HCT116 (cell line): Measurements from ENCODE around the gene STK24. TPM values are rescaled to one million over a fixed set of nuclear protein-coding genes. Genes with fewer than 3 reads are reported as not detected.

Experiments used
- ATAC-seq: fragments of 200-7000 bp; cut with Tn5 transposase; 2 replicates; pipeline ENCODE4 v1.9.1; 2020; ENCODE audit warnings: mild to moderate bottlenecking, moderate library complexity
- BruUV-seq: library from RNA; stranded (reverse); fragments of 400-500 nt; replicated peaks from 2 replicates; lab custom pipeline; 2021; lab: Mats Ljungman, UMichigan
- CTCF ChIA-PET: fragments of 300-600 bp; sonication (Branson Sonifier 250); formaldehyde crosslinking; loops from one replicate; lab custom pipeline; 2021; ENCODE audit warnings: antibody characterized with exemption; lab: Charles Lee
- POLR2A ChIA-PET: fragments of 300-600, 350-600 bp; sonication (Branson Sonifier 250); formaldehyde crosslinking; loops from one replicate; lab custom pipeline; 2021; ENCODE audit warnings: antibody characterized with exemption; lab: Charles Lee
- RAD21 ChIA-PET, 2 experiments: fragments of 300-600 bp; sonication (Branson Sonifier 250); formaldehyde crosslinking; loops; one replicate each; lab custom pipeline; 2023; ENCODE audit warnings: low total read pairs in 2 of 2; ENCODE audit not compliant: uncharacterized antibody in 2 of 2, unreplicated experiment in 2 of 2, low non-redundant PET in 1 of 2; lab: Charles Lee
- DNase-seq: peaks from one replicate; pipeline ENCODE4 v3.0.0-alpha.2; 2010; ENCODE audit warnings: low read depth, low spot score
- H2AFZ ChIP-seq: fragments of 200-600 bp; shearing (Covaris generic), sonication (generic); 2 replicates; pipeline ENCODE4 v1.6.1; 2017; ENCODE audit warnings: low read depth, mixed run types, mixed read lengths, antibody characterized with exemption, low read length; ENCODE audit not compliant: poor library complexity, severe bottlenecking
- H3K27ac ChIP-seq: 2 replicates; pipeline ENCODE4 v1.5.1; 2012; ENCODE audit warnings: low read depth, low read length
- H3K27me3 ChIP-seq: fragments of 200-600 bp; sonication (generic); 2 replicates; pipeline ENCODE4 v1.6.1; 2016; ENCODE audit warnings: mixed run types, low read length, mixed read lengths; ENCODE audit not compliant: insufficient read depth
- H3K36me3 ChIP-seq, 2 experiments: fragments of 200-500 bp in 1 of 2; fragments of 200-600 bp in 1 of 2; sonication (Bioruptor generic) in 1 of 2; sonication (generic) in 1 of 2; 2 replicates each; pipeline versions ENCODE4 v1.5.1 to v1.6.1; 2014 to 2016; ENCODE audit warnings: low read length in 2 of 2, inconsistent platforms in 1 of 2, mixed read lengths in 1 of 2, mixed run types in 1 of 2; ENCODE audit not compliant: insufficient read depth in 2 of 2, control insufficient read depth in 1 of 2
- H3K4me1 ChIP-seq, 2 experiments: fragments of 200-600 bp in 1 of 2; sonication (generic) in 1 of 2; 2 replicates each; pipeline versions ENCODE4 v1.5.1 to v1.6.1; 2012 to 2017; ENCODE audit warnings: low read length in 2 of 2, inconsistent platforms in 1 of 2, mild to moderate bottlenecking in 1 of 2, mixed read lengths in 1 of 2, mixed run types in 1 of 2, moderate library complexity in 1 of 2; ENCODE audit not compliant: insufficient read depth in 2 of 2, control insufficient read depth in 1 of 2
- H3K4me2 ChIP-seq: fragments of 200-600 bp; sonication (generic); 2 replicates; pipeline ENCODE4 v1.6.1; 2017; ENCODE audit warnings: mixed run types, low read length, mixed read lengths
- H3K4me3 ChIP-seq, 2 experiments: fragments of 200-600 bp in 1 of 2; sonication (generic) in 1 of 2; replicated peaks in 1 of 2; 2 replicates each; pipeline ENCODE4 v1.5.1; 2011 to 2016; ENCODE audit warnings: low read length in 2 of 2, control low read depth in 1 of 2, low read depth in 1 of 2, mild to moderate bottlenecking in 1 of 2, mixed read lengths in 1 of 2, mixed run types in 1 of 2
- H3K79me2 ChIP-seq: fragments of 200-600 bp; sonication (generic); 2 replicates; pipeline ENCODE4 v1.6.1; 2017; ENCODE audit warnings: mild to moderate bottlenecking, mixed run types, low read length, moderate library complexity, mixed read lengths; ENCODE audit not compliant: insufficient read depth
- H3K9ac ChIP-seq: fragments of 200-600 bp; sonication (generic); 2 replicates; pipeline ENCODE4 v1.6.1; 2016; ENCODE audit warnings: low read length, mixed read lengths
- H3K9me2 ChIP-seq: fragments of 200-600 bp; sonication (generic), shearing (Covaris generic); 2 replicates; pipeline ENCODE4 v1.6.1; 2017; ENCODE audit warnings: mixed run types, mild to moderate bottlenecking, moderate library complexity; ENCODE audit not compliant: insufficient read depth
- H3K9me3 ChIP-seq, 2 experiments: fragments of 200-500 bp in 1 of 2; fragments of 200-600 bp in 1 of 2; sonication (Bioruptor generic) in 1 of 2; sonication (generic) in 1 of 2; 2 replicates each; pipeline ENCODE4 v1.6.1; 2014 to 2017; ENCODE audit warnings: low read length in 2 of 2, mixed read lengths in 2 of 2, inconsistent platforms in 1 of 2, low read depth in 1 of 2, mild to moderate bottlenecking in 1 of 2, mixed run types in 1 of 2, moderate library complexity in 1 of 2; ENCODE audit not compliant: control insufficient read depth in 1 of 2, insufficient read depth in 1 of 2
- H4K20me1 ChIP-seq: fragments of 200-600 bp; sonication (generic), shearing (Covaris generic); 2 replicates; pipeline ENCODE4 v1.6.1; 2017; ENCODE audit warnings: mixed run types, mild to moderate bottlenecking, moderate library complexity; ENCODE audit not compliant: insufficient read depth
- ATF3 ChIP-seq: IDR thresholded peaks from 2 replicates; pipeline ENCODE4 v1.6.1; 2012
- CTCF ChIP-seq, 3 experiments: fragments of 200-600 bp in 1 of 3; sonication (generic) in 1 of 3; IDR thresholded peaks in 2 of 3; conservative IDR thresholded peaks in 1 of 3; 2 replicates each; pipeline ENCODE4 v1.5.1; 2012 to 2017; ENCODE audit warnings: low read depth in 2 of 3, low read length in 2 of 3, antibody characterized with exemption in 1 of 3, borderline replicate concordance in 1 of 3, control low read depth in 1 of 3, mild to moderate bottlenecking in 1 of 3, mixed read lengths in 1 of 3, mixed run types in 1 of 3, moderate library complexity in 1 of 3; ENCODE audit not compliant: insufficient read depth in 1 of 3
- JUND ChIP-seq: IDR thresholded peaks from 2 replicates; pipeline ENCODE4 v1.6.1; 2012
- MAX ChIP-seq: IDR thresholded peaks from 2 replicates; pipeline ENCODE4 v1.6.1; 2012
- POLR2AphosphoS5 ChIP-seq: IDR thresholded peaks from 2 replicates; pipeline ENCODE4 v1.6.1; 2011; ENCODE audit warnings: mild to moderate bottlenecking, low read depth, low read length, moderate library complexity
- RAD21 ChIP-seq: IDR thresholded peaks from 2 replicates; pipeline ENCODE4 v1.6.1; 2012; ENCODE audit warnings: low read depth, mild to moderate bottlenecking
- REST ChIP-seq: IDR thresholded peaks from 2 replicates; pipeline ENCODE4 v1.6.1; 2012; ENCODE audit warnings: low read depth
- SIN3A ChIP-seq: IDR thresholded peaks from 2 replicates; pipeline ENCODE4 v1.6.1; 2012; ENCODE audit warnings: low read depth
- SP1 ChIP-seq: IDR thresholded peaks from 2 replicates; pipeline ENCODE4 v1.6.1; 2012; ENCODE audit warnings: low read depth
- SRF ChIP-seq: IDR thresholded peaks from 2 replicates; pipeline ENCODE4 v1.6.1; 2012; ENCODE audit warnings: low read depth
- TCF7L2 ChIP-seq: IDR thresholded peaks from 2 replicates; pipeline ENCODE4 v1.7.0; 2011; ENCODE audit warnings: borderline replicate concordance, inconsistent platforms; ENCODE audit not compliant: insufficient read depth, insufficient read length; ENCODE audit errors: extremely low read depth
- YY1 ChIP-seq: IDR thresholded peaks from 2 replicates; pipeline ENCODE4 v1.6.1; 2011; ENCODE audit warnings: low read length, low read depth, moderate library complexity, mild to moderate bottlenecking; ENCODE audit not compliant: insufficient replicate concordance; ENCODE audit errors: extremely low read depth
- ZFX ChIP-seq: fragments of 450-650 bp; IDR thresholded peaks from 2 replicates; pipeline ENCODE4 v1.6.1; 2017
- intact Hi-C: fragments of 100-400 bp; cut with micrococcal nuclease; formaldehyde crosslinking; loops from 2 replicates; pipeline ENCODE4 v1.10.0; 2022
- total RNA-seq: library from RNA; stranded (reverse); gene quantifications from one replicate; pipeline ENCODE4 v1.2.1, GENCODE V29; 2021; ENCODE audit not compliant: unreplicated experiment

Gene STK24
- total RNA-seq, 1 experiment from 2014 or later = 137 TPM

- intact Hi-C loops = no loop called here
- Histone ChIP-seq H3K4me2 (no peak overlapping the region), H4K20me1 (no peaks in the 10 kb centered on the region), H3K4me3 (no peak overlapping the region), H3K9me2 (no peaks in the 10 kb centered on the region), H3K27me3 (no peaks in the 10 kb centered on the region), H2AFZ (no peak overlapping the region), H3K4me1 (peaks cover 7 to 25% of the 10 kb centered on the region in 2 experiments; a peak in 3 of 4 replicates), H3K9ac (no peak overlapping the region), H3K27ac (no peak overlapping the region), H3K9me3 (peaks cover 0 to 3% of the 10 kb centered on the region in 2 experiments; a peak in 1 of 4 replicates), H3K36me3 (no peaks in the 10 kb centered on the region), H3K79me2 (no peaks in the 10 kb centered on the region)
- ATAC-seq (no peak), DNase-seq (no peak)
- TF ChIP-seq MAX (no peak), CTCF (IDR thresholded peaks at IDR 0.05 in 2 of 3, conservative IDR thresholded peaks at IDR 0.05 in 1 of 3; ENCODE audit: borderline replicate concordance in 1 of 3, insufficient read depth in 1 of 3, low read depth in 2 of 3, low read length in 2 of 3) (no peak), JUND (no peak), ZFX (no peak)
- ChIA-PET CTCF (no interaction called here), RAD21 (no interaction called here), POLR2A (no interaction called here)
- no TSS peak for BruUV-seq
These were observed 9.8 kb upstream of the STK24 start for GRCh38 chr13:98586400-98587345.

- no peaks in the 10 kb centered on the region for H3K79me2 ChIP-seq
- H3K9ac ChIP-seq = no peak overlapping the region
- H3K9me3 ChIP-seq = peaks cover 0 to 3% of the 10 kb centered on the region in 2 experiments; a peak in 1 of 4 replicates
- H3K27me3 ChIP-seq = no peaks in the 10 kb centered on the region
- no peak overlapping the region for H3K27ac ChIP-seq
- H3K4me3 ChIP-seq = no peak overlapping the region
- ChIA-PET CTCF (no interaction called here), POLR2A (no interaction called here), RAD21 (no interaction called here)
- H3K36me3 ChIP-seq = no peaks in the 10 kb centered on the region
- H3K4me1 ChIP-seq = peaks cover 9 to 26% of the 10 kb centered on the region in 2 experiments; a peak in 3 of 4 replicates
- no peak for ATAC-seq
- DNase-seq = no peak
- no peak overlapping the region for H2AFZ ChIP-seq
- H3K9me2 ChIP-seq = no peaks in the 10 kb centered on the region
- H4K20me1 ChIP-seq = no peaks in the 10 kb centered on the region
- intact Hi-C loops = no loop called here
- no TSS peak for BruUV-seq
- H3K4me2 ChIP-seq = no peak overlapping the region
- TF ChIP-seq POLR2AphosphoS5 (no peak), SP1 (no peak), ZFX (no peak), YY1 (no peak), SIN3A (no peak), JUND (no peak), TCF7L2 (no peak), SRF (no peak), REST (no peak), RAD21 (no peak), ATF3 (no peak)
These were observed 9.0 kb upstream of the STK24 start for GRCh38 chr13:98585946-98586345.
